Heart left ventricle (tissue), 16 donors: ENCODE results near the gene COL8A2. TPM values are rescaled to one million over a fixed set of nuclear protein-coding genes. Genes with fewer than 3 reads are reported as not detected.

ENCODE experiments used
- ATAC-seq, 4 donors: fragments of 200-7000 bp; cut with Tn5 transposase; one replicate each; pipeline ENCODE4 v1.9.1; 2020 to 2022; ENCODE audit warnings: moderate library complexity in 4 of 4, mild to moderate bottlenecking in 3 of 4, moderate number of reproducible peaks in 1 of 4
- DNase-seq, 5 donors: peaks; one replicate each; pipeline ENCODE4 v3.0.0-alpha.2; 2020
- H3K27ac ChIP-seq, 12 donors: fragments of 200-600 bp; sonication (generic) in 4 of 12; one replicate each; pipeline versions ENCODE4 v1.5.0 to v1.8.0; 2016 to 2022; ENCODE audit warnings: mild to moderate bottlenecking in 2 of 12
- H3K27me3 ChIP-seq, 9 donors: fragments of 200-600 bp; sonication (generic) in 2 of 9; one replicate each; pipeline versions ENCODE4 v1.5.1 to v1.8.0; 2016 to 2022; ENCODE audit warnings: mild to moderate bottlenecking in 3 of 9
- H3K36me3 ChIP-seq, 9 donors: fragments of 200-600 bp; sonication (generic) in 2 of 9; one replicate each; pipeline versions ENCODE4 v1.5.0 to v1.8.0; 2018 to 2022; ENCODE audit warnings: mild to moderate bottlenecking in 2 of 9
- H3K4me1 ChIP-seq, 12 donors: fragments of 200-600 bp; sonication (generic) in 4 of 12; one replicate each; pipeline versions ENCODE4 v1.5.0 to v1.8.0; 2016 to 2022; ENCODE audit warnings: mild to moderate bottlenecking in 3 of 12
- H3K4me3 ChIP-seq, 12 donors: fragments of 200-600 bp; sonication (generic) in 4 of 12; one replicate each; pipeline versions ENCODE4 v1.5.0 to v1.8.0; 2017 to 2022; ENCODE audit warnings: mild to moderate bottlenecking in 9 of 12, moderate library complexity in 4 of 12
- H3K9me3 ChIP-seq, 12 donors: fragments of 200-600 bp; sonication (generic) in 4 of 12; one replicate each; pipeline versions ENCODE4 v1.5.0 to v1.8.0; 2016 to 2022; ENCODE audit warnings: mild to moderate bottlenecking in 1 of 12
- CTCF ChIP-seq, 12 donors: fragments of 200-600 bp; sonication (generic) in 4 of 12; IDR thresholded peaks; one replicate each; pipeline versions ENCODE4 v1.5.0 to v1.8.0; 2018 to 2022; ENCODE audit warnings: antibody characterized with exemption in 12 of 12, mild to moderate bottlenecking in 5 of 12
- POLR2A ChIP-seq, 2 donors: fragments of 450-650 bp; IDR thresholded peaks; one replicate each; pipeline ENCODE4 v1.6.1; 2017; ENCODE audit warnings: antibody characterized with exemption in 2 of 2, mild to moderate bottlenecking in 2 of 2, moderate library complexity in 2 of 2
- WGBS, 4 donors: extraction: QIAGEN DNeasy Blood & Tissue Kit in 2 of 4; methylation state at CpG; one replicate each; pipeline versions ENCODE4 v1.1.5 to v1.1.7; 2013 to 2018; 5-methylcytosine and 5-hydroxymethylcytosine counted together
- intact Hi-C, 10 donors: fragments of 100-400 bp; cut with DNase I; formaldehyde crosslinking; loops; one replicate each; pipeline versions ENCODE4 v1.11.1 to v1.14.2; 2022
- polyA plus RNA-seq, 2 donors: library from polyadenylated mRNA; stranded (reverse); fragments of 200-250 nt; gene quantifications; one replicate each; pipeline ENCODE4 v1.2.3, GENCODE V29; 2013
- total RNA-seq, 9 donors: library from RNA; depleted of rRNA in 2 of 9; stranded (reverse); fragments of >200 nt in 2 of 9; fragmentation: NEBNext Ultra II Directional in 3 of 9; extraction: Animal tissue kit (Norgen Biotek cat#: 25700) in 3 of 9; gene quantifications; one replicate each; pipeline versions ENCODE4 v1.1.0 to v1.2.4, GENCODE V29; 2016 to 2023
- donor health status: ischemic (EF 13 %, LVEDD 7.1; RV severe dilation, severe dysfunction).
- donor health status: healthy with polysubstance abuse.
- donor health status: DM: no; HTN: yes; CAD: no.
- donor health status: DM: no; HTN: no; CAD: no.
- donor health status: ischemic (EF 25% LVEDD 6.9; RV normal size, moderate dysfunction).
- donor health status: ischemic (EF 25% LVEDD 5.7; RV mildly dilated, moderate dysfunction).
- donor health status: healthy.
- donor health status: DM: yes; HTN: yes; CAD: no.
- donor health status: ischemic (EF 35%, LVEDD 5.7; RV mildly dilated, moderate dysfunction).
- donor health status: nonischemic (EF 11% LVEDD 7.7; RV severe dilation, severe dysfunction).
- donor health status: DM: yes; HTN: yes; CAD: no.
- donor health status: PGD.
- donor health status: ischemic (EF 29% LVEDD 5.4; RV normal size, mild dysfunction).
- donor health status: nonischemic (EF 23%, LVEDD 6.1; RV moderate dilation, normal function).

Gene COL8A2
- total and polyA plus RNA-seq, 11 donors, result 0.33 to 2.6 (median 0.60) TPM

- no peaks in the 10 kb centered on the region for H3K9me3 ChIP-seq
- H3K27ac ChIP-seq, result no peak overlapping the region
- ATAC-seq, result peak in 1 of 4 donors; percentile 17
- WGBS, 4 donors, result 68 to 80% (median 77%) methylated on average over 6 of the region's 6 CpGs
- intact Hi-C loops, result loop anchor here in 7 of 10 donors (1.0 to 10.0 kb wide), 8 partner anchors 34 to 322 kb away; no protein-coding TSS in a partner anchor
- H3K4me3 ChIP-seq, result no peak overlapping the region
- DNase-seq, result no peak
- H3K4me1 ChIP-seq, result peaks cover 0 to 22% (median 4%) of the 10 kb centered on the region in 12 donors
- no peaks in the 10 kb centered on the region for H3K27me3 ChIP-seq
- peaks cover 0 to 10% (median 2%) of the 10 kb centered on the region in 9 donors for H3K36me3 ChIP-seq
- no peak for TF ChIP-seq CTCF (IDR thresholded peaks at IDR 0.05)
Observed at GRCh38 chr1:36100376-36100775, 24.6 kb downstream of the COL8A2 start.

- ATAC-seq (peak; percentile 80 to 88 (median 84)), DNase-seq (peak; percentile 69 to 89 (median 77))
- intact Hi-C loops, result loop anchor here (1.0 to 10.0 kb wide), 14 partner anchors 32 to 322 kb away; no protein-coding TSS in a partner anchor
- Histone ChIP-seq H3K27ac (no peak overlapping the region), H3K4me1 (peaks cover 0 to 26% (median 6%) of the 10 kb centered on the region in 12 donors), H3K9me3 (no peaks in the 10 kb centered on the region), H3K4me3 (peak overlapping the region in 1 of 12 donors; percentile 7), H3K27me3 (no peaks in the 10 kb centered on the region), H3K36me3 (peaks cover 0 to 16% (median 8%) of the 10 kb centered on the region in 9 donors)
- TF ChIP-seq CTCF (IDR thresholded peaks at IDR 0.05) (peak; percentile 66 to 93 (median 81)), POLR2A (IDR thresholded peaks at IDR 0.05) (no peak)
- WGBS, 4 donors, result 28 to 44% (median 37%) methylated on average over 16 to 18 of the region's 18 CpGs
Observed at GRCh38 chr1:36099681-36100341, 25.2 kb downstream of the COL8A2 start.

GRCh38 chr1:36098650-36099365, 26.2 kb downstream of the COL8A2 start:
- Histone ChIP-seq H3K4me3 (no peak overlapping the region), H3K27me3 (no peaks in the 10 kb centered on the region), H3K36me3 (peaks cover 0 to 26% (median 18%) of the 10 kb centered on the region in 9 donors), H3K4me1 (peaks cover 0 to 36% (median 12%) of the 10 kb centered on the region in 12 donors), H3K27ac (no peak overlapping the region), H3K9me3 (no peaks in the 10 kb centered on the region)
- TF ChIP-seq CTCF (IDR thresholded peaks at IDR 0.05), result no peak
- no peak for TF ChIP-seq POLR2A (IDR thresholded peaks at IDR 0.05)
- ATAC-seq, result no peak
- 71 to 89% (median 86%) methylated on average over 1 to 13 of the region's 13 CpGs for WGBS, 4 donors
- no peak for DNase-seq
- intact Hi-C loops, result loop anchor here (1.0 to 5.0 kb wide), 10 partner anchors 33 to 323 kb away; no protein-coding TSS in a partner anchor
